HFFc6 (cell line): Measurements from ENCODE around the gene AAR2. TPM values are rescaled to one million over a fixed set of nuclear protein-coding genes. Genes with fewer than 3 reads are reported as not detected.

ENCODE experiments used
- DNase-seq: peaks from one replicate; pipeline ENCODE4 v3.0.0-alpha.2; 2018
- H3K27ac Mint-ChIP-seq: 2 replicates; pipeline ENCODE4 v1.8.0; 2020; ENCODE audit warnings: mild to moderate bottlenecking, mixed read lengths
- H3K27me3 Mint-ChIP-seq: 2 replicates; pipeline ENCODE4 v1.8.0; 2021; ENCODE audit warnings: mild to moderate bottlenecking, moderate library complexity, mixed read lengths; ENCODE audit not compliant: insufficient read depth
- H3K36me3 Mint-ChIP-seq: 2 replicates; pipeline ENCODE4 v1.8.0; 2021; ENCODE audit warnings: low read depth, mixed read lengths
- H3K4me1 Mint-ChIP-seq: 2 replicates; pipeline ENCODE4 v1.8.0; 2020; ENCODE audit warnings: low read depth, mixed read lengths
- H3K4me3 Mint-ChIP-seq: 2 replicates; pipeline ENCODE4 v1.8.0; 2020; ENCODE audit warnings: mild to moderate bottlenecking, moderate library complexity, mixed read lengths
- H3K9me3 Mint-ChIP-seq: 2 replicates; pipeline ENCODE4 v1.8.0; 2020; ENCODE audit warnings: mild to moderate bottlenecking, mixed read lengths
- CTCF ChIP-seq: fragments of 200-600 bp; sonication (generic); IDR thresholded peaks from 2 replicates; pipeline ENCODE4 v1.5.0; 2021; ENCODE audit warnings: antibody characterized with exemption, mild to moderate bottlenecking
- total RNA-seq, 6 experiments: library from RNA; stranded (reverse); fragmentation: NEBNext Ultra II Directional; extraction: Animal tissue kit (Norgen Biotek cat#: 25700); gene quantifications; 2 replicates in 1 of 6; 3 replicates in 5 of 6; pipeline ENCODE4 v1.2.3, GENCODE V29; 2021

Gene AAR2
- total RNA-seq, 6 experiments from 2014 or later, result 20.4 to 25.9 (median 23.7) TPM

- Mint-ChIP-seq H3K4me1 (no peaks in the 10 kb centered on the region), H3K9me3 (no peaks in the 10 kb centered on the region), H3K27ac (no peak overlapping the region), H3K36me3 (no peaks in the 10 kb centered on the region), H3K4me3 (no peak overlapping the region), H3K27me3 (peaks cover 63% of the 10 kb centered on the region)
- no peak for TF ChIP-seq CTCF
- no peak for DNase-seq
These were observed 43.5 kb downstream of the AAR2 start for GRCh38 chr20:36279776-36280175.

DNA sequence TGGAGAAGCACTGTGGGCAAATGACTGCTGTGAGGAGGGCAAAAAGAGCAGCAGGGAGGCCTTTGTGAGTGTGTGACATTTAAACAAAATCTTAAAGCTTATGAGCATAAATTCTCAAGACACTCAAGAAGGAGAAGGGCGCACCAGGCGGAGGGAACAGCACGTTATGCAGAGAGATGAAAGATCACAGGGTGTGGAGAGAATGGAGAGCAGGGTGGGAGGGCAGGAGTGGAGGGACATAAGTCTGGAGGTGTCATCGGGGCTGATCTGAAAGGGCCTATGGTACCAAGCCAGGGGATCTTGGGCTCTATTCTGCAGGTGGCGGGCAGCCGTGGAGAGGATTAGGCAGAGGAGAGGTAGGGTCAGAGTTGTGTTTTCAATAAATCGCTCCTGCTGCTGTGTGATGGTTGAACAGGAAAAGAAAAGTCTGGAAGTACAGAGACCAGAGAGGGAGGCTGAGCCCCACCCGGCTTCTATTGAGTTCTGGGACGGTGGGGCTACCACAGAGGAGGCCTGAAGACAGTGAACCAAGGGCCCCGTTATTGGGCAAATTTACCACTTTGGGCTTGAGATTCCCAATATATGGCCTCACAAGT lies 45.6 kb downstream of the AAR2 start:
- Mint-ChIP-seq H3K4me3 (no peak overlapping the region), H3K36me3 (no peaks in the 10 kb centered on the region), H3K27ac (no peak overlapping the region), H3K4me1 (no peaks in the 10 kb centered on the region), H3K9me3 (no peaks in the 10 kb centered on the region), H3K27me3 (peaks cover 61% of the 10 kb centered on the region)
- DNase-seq, result no peak
- TF ChIP-seq CTCF, result no peak

DNA sequence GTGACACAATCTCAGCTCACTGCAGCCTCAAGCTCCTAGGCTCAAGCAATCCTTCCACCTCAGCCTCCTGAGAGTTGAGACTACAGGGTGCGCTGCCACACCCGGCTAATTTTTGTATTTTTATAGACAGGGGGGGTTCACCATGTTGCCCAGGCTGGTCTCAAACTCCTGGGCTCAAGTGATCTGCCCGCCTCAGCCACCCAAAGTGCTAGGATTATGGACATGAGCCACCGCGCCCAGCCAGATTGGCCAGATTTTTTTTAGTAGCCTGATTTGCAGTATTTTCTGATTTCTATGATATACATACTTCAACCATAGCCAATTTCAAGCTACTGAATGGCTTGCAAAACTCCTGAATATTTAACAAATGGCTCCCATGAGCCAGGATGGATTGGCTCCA lies 48.5 kb downstream of the AAR2 start:
- no peaks in the 10 kb centered on the region for H3K9me3 Mint-ChIP-seq
- no peaks in the 10 kb centered on the region for H3K36me3 Mint-ChIP-seq
- no peak for DNase-seq
- no peak overlapping the region for H3K27ac Mint-ChIP-seq
- H3K4me1 Mint-ChIP-seq, result no peaks in the 10 kb centered on the region
- H3K27me3 Mint-ChIP-seq, result peaks cover 56% of the 10 kb centered on the region
- H3K4me3 Mint-ChIP-seq, result no peak overlapping the region
- TF ChIP-seq CTCF, result no peak

GRCh38 chr20:36285746-36286447 lies 49.6 kb downstream of the AAR2 start:
- Mint-ChIP-seq H3K27ac (no peak overlapping the region), H3K27me3 (peaks cover 56% of the 10 kb centered on the region), H3K36me3 (no peaks in the 10 kb centered on the region), H3K4me1 (no peaks in the 10 kb centered on the region), H3K4me3 (no peak overlapping the region), H3K9me3 (no peaks in the 10 kb centered on the region)
- no peak for TF ChIP-seq CTCF
- no peak for DNase-seq

- Mint-ChIP-seq H3K4me1 (no peaks in the 10 kb centered on the region), H3K27ac (no peak overlapping the region), H3K36me3 (no peaks in the 10 kb centered on the region), H3K27me3 (peaks cover 55% of the 10 kb centered on the region), H3K9me3 (no peaks in the 10 kb centered on the region), H3K4me3 (no peak overlapping the region)
- DNase-seq, result no peak
- TF ChIP-seq CTCF, result no peak
These were observed 61.4 kb downstream of the AAR2 start for GRCh38 chr20:36297656-36298055.
